Measurements from ENCODE around the gene NBPF14.
"Not testable (repeated sequence)": the region's sequence is repeated elsewhere in the genome, so short reads cannot be mapped to it uniquely, and the experiment has no call there.

DNA sequence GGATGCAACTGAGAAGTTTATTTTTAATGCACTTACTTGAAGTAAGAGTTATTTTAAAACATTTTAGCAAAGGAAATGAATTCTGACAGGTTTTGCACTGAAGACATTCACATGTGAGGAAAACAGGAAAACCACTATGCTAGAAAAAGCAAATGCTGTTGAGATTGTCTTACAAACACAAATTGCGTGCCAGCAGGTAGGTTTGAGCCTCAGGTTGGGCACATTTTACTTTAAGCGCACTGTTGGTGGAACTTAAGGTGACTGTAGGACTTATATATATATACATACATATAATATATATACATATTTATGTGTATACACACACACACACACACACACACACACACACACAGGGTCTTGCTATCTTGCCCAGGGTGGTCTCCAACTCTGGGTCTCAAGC is 69.2 kb downstream of the NBPF14 start:
- not testable (repeated sequence) for TF ChIP-seq CTCF (conservative IDR thresholded peaks at IDR 0.05); ZFX (IDR thresholded peaks at IDR 0.05)

Data from C4-2B (cell line).